Stimulated activated naive CD4-positive, alpha-beta T cell treated with Interleukin-2 at 50 U/mL for 16 hours (primary cell): ENCODE results near the gene HES3.

ENCODE experiments used
- DNase-seq: peaks from one replicate; lab custom pipeline; 2025; lab: John Stamatoyannopoulos, UW

The HES3 gene

GRCh38 chr1:6245869-6246496 lies 2.0 kb downstream of the HES3 start:
- no peak for DNase-seq

- DNase-seq: peak; percentile 70
Measured at GRCh38 chr1:6246497-6247467, 2.8 kb downstream of the HES3 start.

- DNase-seq: no peak
Measured at GRCh38 chr1:6247651-6248050, 3.7 kb downstream of the HES3 start.

DNA sequence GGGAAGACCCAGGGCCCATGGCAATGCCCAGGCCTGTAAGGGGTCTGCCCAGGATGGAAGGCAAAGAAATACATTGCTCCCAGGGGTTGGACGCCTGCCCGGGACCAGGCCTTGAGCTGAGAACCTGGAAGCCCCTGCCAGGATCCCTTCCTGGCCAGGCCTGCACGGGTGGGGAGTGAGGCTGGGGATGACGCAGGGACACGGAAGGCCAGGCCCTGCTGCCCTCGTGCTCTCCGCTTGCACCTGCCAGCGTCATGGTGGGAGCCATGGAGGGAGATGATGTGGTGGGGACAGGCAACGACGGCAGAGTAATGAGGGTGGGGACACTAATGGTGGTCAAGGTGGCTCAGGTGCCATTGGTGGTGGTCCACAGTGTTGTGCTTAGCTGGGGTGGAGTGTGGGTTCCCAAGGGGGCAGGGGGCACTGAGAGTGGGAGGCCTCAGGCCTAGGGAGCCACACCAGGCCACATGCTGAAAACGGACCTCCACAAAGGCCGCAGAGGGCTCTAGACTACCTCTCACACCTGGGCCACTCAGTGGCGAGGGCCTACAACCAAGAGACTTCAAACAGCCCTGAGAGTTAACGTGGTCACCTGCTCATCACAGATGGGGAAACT lies 4.3 kb downstream of the HES3 start:
- DNase-seq: no peak

DNA sequence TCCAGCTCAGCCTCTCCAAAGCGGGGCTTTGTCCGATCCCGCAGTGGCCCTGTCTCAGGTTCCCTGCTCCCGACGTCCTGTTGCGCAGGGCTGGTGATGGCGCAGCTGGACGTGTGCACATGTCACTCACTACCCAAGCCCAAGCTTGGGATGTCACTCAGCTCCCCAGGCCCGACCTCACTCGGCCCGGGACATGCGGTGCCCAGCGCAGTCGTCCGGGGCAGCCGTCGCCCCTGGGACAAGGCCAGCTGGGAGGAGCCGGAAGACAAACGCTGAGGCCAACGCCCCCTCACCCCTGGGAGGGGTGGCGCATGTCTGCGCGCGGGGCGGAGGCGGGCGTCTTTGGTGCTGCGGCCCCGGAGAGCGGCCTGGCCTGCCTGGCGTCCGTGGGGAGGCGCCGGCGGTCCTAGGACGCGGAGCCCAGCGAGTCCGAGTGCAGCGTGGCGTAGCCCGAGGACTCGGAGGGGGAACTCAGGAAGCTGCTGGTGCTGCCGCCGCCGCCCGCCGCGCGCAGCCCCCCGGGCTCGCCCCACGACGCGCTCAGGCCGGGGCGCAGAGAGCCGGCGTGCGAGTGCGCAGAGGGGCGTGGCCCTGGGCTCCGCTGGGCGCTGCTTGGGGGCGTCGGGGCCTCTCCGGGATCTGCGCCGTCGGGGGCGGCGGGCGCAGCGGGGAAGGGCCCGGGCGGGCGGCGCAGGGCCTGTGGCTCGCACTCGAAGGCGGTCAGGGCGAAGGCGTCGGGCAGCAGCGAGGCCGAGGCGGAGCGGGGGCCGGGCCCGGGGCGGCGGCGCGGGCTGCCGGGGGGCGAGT lies 5.2 kb downstream of the HES3 start:
- DNase-seq: no peak

GRCh38 chr1:6249739-6250689 lies 6.0 kb downstream of the HES3 start:
- DNase-seq: no peak

- no peak for DNase-seq
Measured at GRCh38 chr1:6251233-6251632, 7.3 kb downstream of the HES3 start.

- no peak for DNase-seq
Measured at GRCh38 chr1:6251681-6252373, 7.8 kb downstream of the HES3 start.

GRCh38 chr1:6252374-6252710 lies 8.4 kb downstream of the HES3 start:
- no peak for DNase-seq

DNA sequence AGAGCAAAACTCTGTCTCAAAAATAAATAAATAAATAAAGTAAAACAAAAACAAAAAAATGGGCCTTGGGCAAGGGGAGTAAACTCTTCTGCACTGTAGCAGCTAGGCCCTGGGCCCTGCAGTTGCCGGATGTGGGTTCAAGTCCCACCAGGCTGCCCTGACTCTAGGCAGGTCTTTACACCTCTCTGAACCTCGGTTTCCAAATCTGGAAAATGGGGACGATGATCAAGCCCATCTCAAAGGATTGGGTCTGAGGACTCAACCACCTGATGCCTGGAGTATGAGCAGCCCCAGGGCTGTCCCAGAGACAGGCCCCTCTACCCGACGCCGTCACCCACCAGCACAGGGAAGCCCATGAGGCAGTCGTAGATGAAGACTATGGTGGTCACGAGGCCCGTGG lies 9.4 kb downstream of the HES3 start:
- DNase-seq: no peak

- no peak for DNase-seq
Measured at GRCh38 chr1:6254691-6255090, 10.7 kb downstream of the HES3 start.

DNA sequence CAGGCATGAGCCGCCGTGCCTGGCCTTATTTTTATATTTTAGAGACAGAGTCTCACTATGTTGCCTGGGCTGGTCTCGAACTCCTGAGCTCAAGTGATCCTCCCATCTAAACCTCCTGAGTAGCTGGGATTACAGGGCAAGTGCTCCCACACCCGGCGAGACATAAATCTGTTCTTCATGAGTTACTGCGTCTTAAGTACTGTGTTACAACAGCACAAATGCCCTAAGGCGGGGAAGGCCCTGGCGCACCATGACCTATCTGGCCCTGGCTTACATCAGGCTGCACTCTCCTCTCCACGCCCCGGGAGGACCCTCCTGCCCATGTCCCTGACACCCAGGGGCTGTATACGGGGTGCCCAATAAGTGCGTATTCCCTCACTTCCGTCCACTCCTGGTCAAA lies 12.7 kb downstream of the HES3 start:
- DNase-seq: no peak

DNA sequence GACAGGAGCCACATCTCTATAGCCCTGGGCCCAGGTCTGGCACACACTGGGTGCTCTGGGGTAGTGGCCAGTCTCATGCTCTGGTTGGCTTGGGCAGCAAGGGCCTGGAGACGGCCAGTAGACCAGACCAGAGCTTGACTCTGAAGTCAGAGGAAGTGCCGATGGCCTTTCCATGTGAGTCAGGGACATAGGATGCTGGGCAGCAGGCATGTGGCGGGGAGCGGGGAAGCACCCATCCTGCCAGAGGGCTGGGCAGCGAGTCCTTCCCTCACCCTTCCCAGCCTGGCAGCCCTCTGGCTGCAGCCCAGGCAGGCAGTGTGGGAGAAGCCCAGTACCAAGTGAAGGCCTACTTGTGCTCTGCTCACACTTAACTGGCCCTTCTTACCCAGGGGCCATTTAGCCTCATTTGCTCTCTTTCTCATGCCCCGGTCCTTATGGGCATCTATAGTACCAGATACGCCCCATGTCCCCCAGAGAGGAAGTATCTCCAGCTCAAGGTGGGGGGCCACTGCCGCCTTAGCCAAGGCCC lies 13.6 kb downstream of the HES3 start:
- no peak for DNase-seq

DNA sequence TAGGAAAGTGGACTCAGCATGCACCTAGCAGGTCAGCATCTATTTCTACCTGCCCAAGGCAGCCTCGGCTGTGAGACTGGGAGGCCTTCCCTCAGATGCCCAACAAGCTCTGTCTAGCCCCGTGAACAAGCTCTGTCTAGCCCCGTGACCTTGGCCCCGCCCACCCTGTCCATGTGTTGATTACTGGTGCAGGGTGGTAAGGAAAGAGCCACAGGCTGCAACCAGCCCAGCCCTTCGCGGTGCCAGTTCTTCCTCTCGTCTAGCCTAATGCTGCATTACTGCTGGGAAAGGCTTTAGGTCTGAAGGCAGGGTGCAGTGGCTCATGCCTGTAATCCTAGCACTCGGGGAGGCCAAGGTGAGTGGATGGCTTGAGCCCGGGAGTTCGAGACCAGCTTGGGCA lies 14.7 kb downstream of the HES3 start:
- no peak for DNase-seq

GRCh38 chr1:6259491-6260362 lies 15.7 kb downstream of the HES3 start:
- peak; percentile 60 for DNase-seq

GRCh38 chr1:6260433-6260934 lies 16.5 kb downstream of the HES3 start:
- no peak for DNase-seq

GRCh38 chr1:6260961-6261614 lies 17.1 kb downstream of the HES3 start, which contains the start of gene GPR153:
Gene GPR153, minus strand, starts transcription at chr1:6261098. Its CDS starts 6,193 bp downstream, at chr1:6254905.
- DNase-seq: peak; percentile 49

GRCh38 chr1:6261615-6261995 lies 17.6 kb downstream of the HES3 start:
- no peak for DNase-seq
